Mesangial cell (primary cell): Measurements from ENCODE around the gene ADRA2C. TPM values are rescaled to one million over a fixed set of nuclear protein-coding genes. Genes with fewer than 3 reads are reported as not detected.

Source experiments
- total RNA-seq: library from RNA; depleted of rRNA; stranded (reverse); fragments of >200 nt; gene quantifications from 2 replicates; pipeline ENCODE4 v1.2.3, GENCODE V29; 2015

Gene ADRA2C
- 0.13 TPM in 1 of 2 replicates, not detected in the other for total RNA-seq

GRCh38 chr4:3766036-3766784 lies at the start of gene ADRA2C:
Gene ADRA2C, plus strand, starts transcription at chr4:3766385. Its CDS starts 222 bp downstream, at chr4:3766607.

Other genes starting within 250 kb of the ADRA2C start
- 82.3 and 104 TPM in 2 replicates for gene LRPAP1, start 234.0 kb upstream of the ADRA2C start, total RNA-seq